GM19025 (cell line): ENCODE data around the gene TDRD9.
"Not testable (repeated sequence)": the region's sequence is repeated elsewhere in the genome, so short reads cannot be mapped to it uniquely, and the experiment has no call there.

Source experiments
- ATAC-seq: cut with Tn5 transposase; IDR thresholded peaks from one replicate; pipeline ENCODE4 v1.9.1; 2021; ENCODE audit warnings: mild to moderate bottlenecking, low read depth, moderate library complexity; ENCODE audit not compliant: unreplicated experiment

TDRD9 gene

GRCh38 chr14:103928011-103928890 lies at the start of gene TDRD9:
Gene TDRD9 (plus strand): TSS chr14:103928456. CDS start chr14:103928510, 54 bp downstream.
- no peak for ATAC-seq

- ATAC-seq: no peak
Measured at GRCh38 chr14:103879118-103879569, 49.1 kb upstream of the TDRD9 start.

GRCh38 chr14:103879570-103880347 lies 48.5 kb upstream of the TDRD9 start:
- ATAC-seq: no peak

- ATAC-seq: no peak
Measured at GRCh38 chr14:103880348-103881267, 47.6 kb upstream of the TDRD9 start.

GRCh38 chr14:103881268-103882201 lies 46.7 kb upstream of the TDRD9 start:
- no peak for ATAC-seq

GRCh38 chr14:103882503-103883262 lies 45.6 kb upstream of the TDRD9 start:
- no peak for ATAC-seq

- ATAC-seq: no peak
Measured at GRCh38 chr14:103883263-103883523, 45.1 kb upstream of the TDRD9 start.

- ATAC-seq: no peak
Measured at GRCh38 chr14:103884854-103885253, 43.4 kb upstream of the TDRD9 start.

- no peak for ATAC-seq
Measured at GRCh38 chr14:103885509-103885932, 42.7 kb upstream of the TDRD9 start.

GRCh38 chr14:103886304-103887169 lies 41.7 kb upstream of the TDRD9 start:
- no peak for ATAC-seq

GRCh38 chr14:103887170-103887501 lies 41.1 kb upstream of the TDRD9 start:
- ATAC-seq: no peak

GRCh38 chr14:103887557-103888115 lies 40.6 kb upstream of the TDRD9 start:
- no peak for ATAC-seq

GRCh38 chr14:103889002-103889312 lies 39.3 kb upstream of the TDRD9 start:
- not testable (repeated sequence) for ATAC-seq

GRCh38 chr14:103889313-103890051 lies 38.8 kb upstream of the TDRD9 start:
- ATAC-seq: no peak

- ATAC-seq: no peak
Measured at GRCh38 chr14:103890052-103890371, 38.2 kb upstream of the TDRD9 start.

GRCh38 chr14:103890821-103891666 lies 37.2 kb upstream of the TDRD9 start:
- no peak for ATAC-seq
